Adrenal gland (tissue), 12 donors: ENCODE measurements around the gene ASTN2. TPM values are rescaled to one million over a fixed set of nuclear protein-coding genes. Genes with fewer than 3 reads are reported as not detected.

ENCODE experiments used
- DNase-seq, 7 donors: peaks; one replicate each; pipeline ENCODE4 v3.0.0-alpha.2; 2019 to 2020
- H3K27ac ChIP-seq, 5 donors: fragments of 200-600 bp; sonication (generic) in 4 of 5; 1 replicate in 3 of 5; 2 replicates in 2 of 5; pipeline versions ENCODE4 v1.5.1 to v1.8.0; 2016 to 2020; ENCODE audit warnings: mild to moderate bottlenecking in 1 of 5
- H3K27me3 ChIP-seq: fragments of 200-600 bp; 2 replicates; pipeline ENCODE4 v1.8.0; 2021
- H3K36me3 ChIP-seq, 2 donors: fragments of 200-600 bp; replicated peaks in 1 of 2; 1 replicate in 1 of 2; 2 replicates in 1 of 2; pipeline versions ENCODE4 v1.5.1 to v1.8.0; 2018 to 2022
- H3K4me1 ChIP-seq, 2 donors: fragments of 200-600 bp; replicated peaks in 1 of 2; 1 replicate in 1 of 2; 2 replicates in 1 of 2; pipeline versions ENCODE4 v1.5.1 to v1.8.0; 2018 to 2021
- H3K4me3 ChIP-seq, 4 donors: fragments of 200-600 bp; sonication (generic) in 3 of 4; one replicate each; pipeline ENCODE4 v1.5.1; 2016 to 2018
- H3K9me3 ChIP-seq, 3 donors: fragments of 200-600 bp; sonication (generic) in 1 of 3; replicated peaks in 1 of 3; 1 replicate in 2 of 3; 2 replicates in 1 of 3; pipeline versions ENCODE4 v1.5.1 to v1.8.0; 2016 to 2021
- POLR2A ChIP-seq, 2 donors: fragments of 450-650 bp; IDR thresholded peaks; one replicate each; pipeline ENCODE4 v1.6.1; 2017; ENCODE audit warnings: antibody characterized with exemption in 2 of 2, mild to moderate bottlenecking in 2 of 2, moderate library complexity in 1 of 2
- WGBS, 4 donors: extraction: QIAGEN DNeasy Blood & Tissue Kit in 2 of 4; methylation state at CpG; one replicate each; pipeline versions ENCODE4 v1.1.5 to v1.1.7; 2013 to 2017; 5-methylcytosine and 5-hydroxymethylcytosine counted together
- intact Hi-C, 2 donors: fragments of 100-400 bp; cut with DNase I; formaldehyde crosslinking; loops; one replicate each; pipeline versions ENCODE4 v1.14.1 to v1.15.0; 2022 to 2023
- polyA plus RNA-seq, 3 donors: library from polyadenylated mRNA; stranded (reverse); fragments of 200-250 nt in 2 of 3; fragments of 350-450 nt in 1 of 3; fragmentation: Illumina TruSeq in 1 of 3; extraction: RNeasy Lipid Tissue Mini Kit (QIAGEN cat#74804) in 1 of 3; gene quantifications; one replicate each; pipeline ENCODE4 v1.2.3, GENCODE V29; 2013 to 2014
- total RNA-seq, 9 donors: library from RNA; depleted of rRNA in 4 of 9; stranded (reverse); fragments of >200 nt in 4 of 9; fragments of 120-200 nt in 1 of 9; fragmentation: NEBNext Ultra II Directional in 1 of 9; extraction: Animal tissue kit (Norgen Biotek cat#: 25700) in 1 of 9; gene quantifications; one replicate each; pipeline versions ENCODE4 v1.1.0 to v1.2.4, GENCODE V29; 2013 to 2023
- TF ChIP-seq, protein P1 (sequence below), 6 experiments: fragments of 450-650 bp in 4 of 6; fragments of 200-600 bp in 2 of 6; sonication (generic) in 1 of 6; IDR thresholded peaks; 1 replicate in 5 of 6; 2 replicates in 1 of 6; pipeline versions ENCODE4 v1.5.1 to v1.8.0; 2016 to 2021; ENCODE audit warnings: antibody characterized with exemption in 6 of 6, mild to moderate bottlenecking in 2 of 6, moderate library complexity in 1 of 6
- donor health status: healthy with polysubstance abuse.
- donor health status: Bipolar disorder and iron deficiency.
- donor health status: DM: yes; HTN: yes; CAD: no.
- donor health status: DM: no; HTN: no; CAD: no.
- donor health status: DM: no; HTN: no; CAD: no.
- donor health status: DM: yes; HTN: yes; CAD: no.

The ASTN2 gene
- total and polyA plus RNA-seq, 12 donors, result 2.5 to 15.6 (median 6.8) TPM

DNA sequence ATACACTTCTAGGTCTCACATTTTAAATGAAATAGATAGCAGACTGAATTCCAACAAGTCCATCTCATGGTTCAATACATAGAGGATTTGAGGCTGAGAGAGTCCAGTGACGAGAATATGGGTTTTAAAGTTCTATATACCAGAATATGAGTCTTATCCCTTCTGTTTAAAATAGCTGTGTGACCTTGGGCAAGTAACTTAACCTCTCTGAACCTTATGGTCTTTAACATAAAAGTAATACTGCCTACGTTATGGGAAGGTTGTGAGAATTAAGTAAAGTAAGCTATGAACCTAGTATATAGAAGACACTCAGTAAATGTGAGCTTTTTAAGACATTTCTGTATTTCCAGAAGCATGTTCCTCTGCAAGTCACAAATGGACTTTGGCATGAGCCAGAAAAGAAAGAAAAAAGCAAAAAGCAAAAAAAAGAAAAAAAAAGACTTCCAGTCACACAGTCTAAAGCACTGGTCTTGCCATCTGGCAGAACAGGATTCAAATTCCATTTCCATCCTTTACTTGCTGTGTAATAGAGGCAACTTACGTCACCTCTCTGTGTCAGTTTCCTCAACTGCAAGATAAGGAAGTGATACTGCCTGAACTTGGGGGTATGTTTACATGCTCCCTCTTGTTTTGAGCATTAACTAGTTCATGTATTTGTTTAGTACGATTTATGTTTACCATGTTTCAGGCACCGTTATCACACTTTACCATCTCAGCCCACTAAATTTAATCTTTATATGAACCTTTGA lies 479.5 kb downstream of the ASTN2 start:
- intact Hi-C loops, result no loop called here
- H3K36me3 ChIP-seq, result no peaks in the 10 kb centered on the region
- no peak for DNase-seq
- WGBS, 4 donors, result 46 to 59% (median 52%) methylated on average over 5 of the region's 5 CpGs
- no peaks in the 10 kb centered on the region for H3K4me1 ChIP-seq
- H3K27ac ChIP-seq, result no peak overlapping the region
- no peaks in the 10 kb centered on the region for H3K27me3 ChIP-seq
- TF ChIP-seq, protein P1, sequence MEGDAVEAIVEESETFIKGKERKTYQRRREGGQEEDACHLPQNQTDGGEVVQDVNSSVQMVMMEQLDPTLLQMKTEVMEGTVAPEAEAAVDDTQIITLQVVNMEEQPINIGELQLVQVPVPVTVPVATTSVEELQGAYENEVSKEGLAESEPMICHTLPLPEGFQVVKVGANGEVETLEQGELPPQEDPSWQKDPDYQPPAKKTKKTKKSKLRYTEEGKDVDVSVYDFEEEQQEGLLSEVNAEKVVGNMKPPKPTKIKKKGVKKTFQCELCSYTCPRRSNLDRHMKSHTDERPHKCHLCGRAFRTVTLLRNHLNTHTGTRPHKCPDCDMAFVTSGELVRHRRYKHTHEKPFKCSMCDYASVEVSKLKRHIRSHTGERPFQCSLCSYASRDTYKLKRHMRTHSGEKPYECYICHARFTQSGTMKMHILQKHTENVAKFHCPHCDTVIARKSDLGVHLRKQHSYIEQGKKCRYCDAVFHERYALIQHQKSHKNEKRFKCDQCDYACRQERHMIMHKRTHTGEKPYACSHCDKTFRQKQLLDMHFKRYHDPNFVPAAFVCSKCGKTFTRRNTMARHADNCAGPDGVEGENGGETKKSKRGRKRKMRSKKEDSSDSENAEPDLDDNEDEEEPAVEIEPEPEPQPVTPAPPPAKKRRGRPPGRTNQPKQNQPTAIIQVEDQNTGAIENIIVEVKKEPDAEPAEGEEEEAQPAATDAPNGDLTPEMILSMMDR (IDR thresholded peaks at IDR 0.05), result no peak
- TF ChIP-seq POLR2A (IDR thresholded peaks at IDR 0.05), result no peak
- no peaks in the 10 kb centered on the region for H3K9me3 ChIP-seq
- no peak overlapping the region for H3K4me3 ChIP-seq

DNA sequence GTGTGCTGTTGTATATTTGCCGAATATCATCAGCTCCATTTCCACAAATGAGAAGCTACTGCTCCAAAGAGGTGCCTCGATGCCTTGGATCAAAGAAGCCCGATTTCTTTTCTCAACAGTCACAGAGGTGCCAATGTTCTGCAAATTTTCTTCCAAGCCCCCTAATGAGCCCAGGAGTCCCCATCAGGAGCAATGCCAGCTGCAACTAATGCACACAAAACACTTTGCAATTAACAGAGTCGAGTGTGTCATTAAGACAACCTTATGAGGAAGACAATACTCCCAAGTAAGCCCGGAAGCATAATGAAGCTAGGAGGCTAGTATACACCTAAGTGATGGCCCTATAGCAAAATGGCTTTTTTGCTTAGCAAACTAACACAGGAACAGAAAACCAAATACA lies 480.7 kb downstream of the ASTN2 start:
- Histone ChIP-seq H3K9me3 (no peaks in the 10 kb centered on the region), H3K36me3 (no peaks in the 10 kb centered on the region), H3K27ac (no peak overlapping the region), H3K27me3 (no peaks in the 10 kb centered on the region), H3K4me3 (no peak overlapping the region), H3K4me1 (no peaks in the 10 kb centered on the region)
- intact Hi-C loops, result no loop called here
- no peak for TF ChIP-seq POLR2A (IDR thresholded peaks at IDR 0.05)
- TF ChIP-seq, protein P1 (IDR thresholded peaks at IDR 0.05), result no peak
- 76 to 87% (median 82%) methylated on average over 5 of the region's 5 CpGs for WGBS, 4 donors
- DNase-seq, result no peak

DNA sequence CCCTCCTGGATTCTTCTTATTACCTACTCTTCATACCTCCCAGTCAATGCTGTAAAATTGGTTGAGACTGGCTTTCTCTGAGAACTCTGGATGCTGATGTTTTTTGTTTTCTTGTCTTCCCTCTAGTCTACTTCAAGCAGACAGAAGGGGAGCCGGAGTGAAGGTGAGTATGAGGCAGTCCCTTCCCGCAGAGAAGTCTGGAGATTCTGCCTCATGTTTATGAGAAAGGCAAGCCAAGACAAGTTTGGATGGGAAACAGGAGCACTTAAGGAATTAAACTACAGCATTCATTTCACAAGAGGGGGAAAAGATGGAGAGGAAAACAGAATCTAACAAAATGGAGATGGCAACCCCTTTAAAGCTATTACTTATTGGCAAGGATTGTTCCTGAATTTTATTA lies 481.6 kb downstream of the ASTN2 start:
- no peak for TF ChIP-seq POLR2A (IDR thresholded peaks at IDR 0.05)
- TF ChIP-seq, protein P1 (IDR thresholded peaks at IDR 0.05), result no peak
- Histone ChIP-seq H3K36me3 (no peaks in the 10 kb centered on the region), H3K4me1 (no peaks in the 10 kb centered on the region), H3K4me3 (no peak overlapping the region), H3K27ac (no peak overlapping the region), H3K27me3 (no peaks in the 10 kb centered on the region), H3K9me3 (no peaks in the 10 kb centered on the region)
- 73 to 87% (median 81%) methylated on average over 2 of the region's 2 CpGs for WGBS, 4 donors
- no peak for DNase-seq
- intact Hi-C loops, result no loop called here

DNA sequence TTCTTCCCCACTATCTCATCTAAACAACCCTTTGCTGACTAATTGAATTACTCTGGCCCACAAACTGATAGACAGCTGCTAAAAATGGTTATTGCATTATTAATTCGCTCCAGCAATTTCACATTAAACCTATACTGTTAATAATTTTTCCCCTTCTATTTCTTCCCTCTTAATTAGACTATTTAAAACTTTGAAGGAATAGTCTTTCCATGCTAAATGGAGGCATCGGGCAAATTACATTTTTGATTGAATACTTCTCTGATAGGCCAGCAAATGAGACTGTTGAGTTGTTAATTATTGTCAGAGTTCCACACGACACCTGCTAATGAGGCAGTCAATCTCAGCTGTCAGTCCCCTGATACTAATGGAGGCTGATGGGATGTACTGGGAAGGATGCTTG lies 485.2 kb downstream of the ASTN2 start:
- Histone ChIP-seq H3K4me1 (no peaks in the 10 kb centered on the region), H3K4me3 (no peak overlapping the region), H3K27me3 (no peaks in the 10 kb centered on the region), H3K27ac (no peak overlapping the region), H3K9me3 (no peaks in the 10 kb centered on the region), H3K36me3 (no peaks in the 10 kb centered on the region)
- DNase-seq, result no peak
- intact Hi-C loops, result no loop called here
- WGBS, 4 donors, result 56 to 75% (median 62%) methylated on average over 3 of the region's 3 CpGs
- TF ChIP-seq, protein P1 (IDR thresholded peaks at IDR 0.05), result no peak
- TF ChIP-seq POLR2A (IDR thresholded peaks at IDR 0.05), result no peak
